ENCODE results near the gene XIRP1.

Gene XIRP1

DNA sequence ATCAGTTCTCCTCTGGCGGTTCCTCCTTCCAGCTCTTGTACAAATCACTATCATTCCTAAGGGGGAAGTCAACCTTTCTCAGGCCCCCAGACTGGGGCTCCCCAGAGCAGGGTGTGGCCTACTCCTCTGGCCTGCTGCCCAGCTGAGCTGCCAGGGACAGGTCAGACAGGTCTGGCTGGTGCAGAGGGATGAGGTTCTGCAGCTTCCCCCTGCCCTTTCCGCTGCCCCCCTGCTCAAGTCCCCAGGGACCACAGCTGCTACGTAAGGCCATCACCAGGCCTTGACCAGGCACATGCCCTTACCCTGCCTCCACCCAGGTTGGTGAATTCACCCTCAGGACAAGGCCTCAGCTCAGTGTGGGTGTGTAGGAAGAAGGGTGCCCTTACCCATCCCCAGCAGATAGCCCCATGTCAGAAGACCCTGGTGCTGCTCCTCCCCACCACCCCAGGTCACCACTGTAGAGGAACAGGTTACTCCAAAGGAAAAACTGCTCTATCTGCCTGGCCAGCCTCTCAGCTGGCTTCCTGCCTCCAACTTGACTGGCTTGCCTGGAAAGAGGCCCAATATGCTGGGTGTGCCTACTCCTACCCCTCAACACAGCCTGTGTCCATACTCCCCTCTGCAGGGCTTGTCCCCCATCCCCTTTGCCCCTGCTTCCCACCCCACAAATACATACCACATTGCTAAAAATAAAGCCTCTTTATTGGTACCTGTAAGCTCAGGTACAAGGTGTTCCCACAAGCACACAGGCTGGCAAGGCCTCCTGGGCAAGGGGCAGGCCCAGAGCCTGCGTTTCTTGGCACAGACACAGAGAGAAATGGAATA lies 51.0 kb downstream of the XIRP1 start:
- TF ChIP-seq SIN3A (IDR thresholded peaks at IDR 0.05; ENCODE audit: borderline replicate concordance, insufficient read depth, low read length) (no peak), FOXP2 (optimal IDR thresholded peaks at IDR 0.05; ENCODE audit: borderline replicate concordance, extremely low read depth, extremely low read length, insufficient read depth) (no peak), TAF1 (IDR thresholded peaks at IDR 0.05; ENCODE audit: borderline replicate concordance, insufficient read depth, low read length) (no peak), POLR2AphosphoS5 (IDR thresholded peaks at IDR 0.05; ENCODE audit: low read depth, low read length) (no peak)
- TF ChIP-seq, protein P1, sequence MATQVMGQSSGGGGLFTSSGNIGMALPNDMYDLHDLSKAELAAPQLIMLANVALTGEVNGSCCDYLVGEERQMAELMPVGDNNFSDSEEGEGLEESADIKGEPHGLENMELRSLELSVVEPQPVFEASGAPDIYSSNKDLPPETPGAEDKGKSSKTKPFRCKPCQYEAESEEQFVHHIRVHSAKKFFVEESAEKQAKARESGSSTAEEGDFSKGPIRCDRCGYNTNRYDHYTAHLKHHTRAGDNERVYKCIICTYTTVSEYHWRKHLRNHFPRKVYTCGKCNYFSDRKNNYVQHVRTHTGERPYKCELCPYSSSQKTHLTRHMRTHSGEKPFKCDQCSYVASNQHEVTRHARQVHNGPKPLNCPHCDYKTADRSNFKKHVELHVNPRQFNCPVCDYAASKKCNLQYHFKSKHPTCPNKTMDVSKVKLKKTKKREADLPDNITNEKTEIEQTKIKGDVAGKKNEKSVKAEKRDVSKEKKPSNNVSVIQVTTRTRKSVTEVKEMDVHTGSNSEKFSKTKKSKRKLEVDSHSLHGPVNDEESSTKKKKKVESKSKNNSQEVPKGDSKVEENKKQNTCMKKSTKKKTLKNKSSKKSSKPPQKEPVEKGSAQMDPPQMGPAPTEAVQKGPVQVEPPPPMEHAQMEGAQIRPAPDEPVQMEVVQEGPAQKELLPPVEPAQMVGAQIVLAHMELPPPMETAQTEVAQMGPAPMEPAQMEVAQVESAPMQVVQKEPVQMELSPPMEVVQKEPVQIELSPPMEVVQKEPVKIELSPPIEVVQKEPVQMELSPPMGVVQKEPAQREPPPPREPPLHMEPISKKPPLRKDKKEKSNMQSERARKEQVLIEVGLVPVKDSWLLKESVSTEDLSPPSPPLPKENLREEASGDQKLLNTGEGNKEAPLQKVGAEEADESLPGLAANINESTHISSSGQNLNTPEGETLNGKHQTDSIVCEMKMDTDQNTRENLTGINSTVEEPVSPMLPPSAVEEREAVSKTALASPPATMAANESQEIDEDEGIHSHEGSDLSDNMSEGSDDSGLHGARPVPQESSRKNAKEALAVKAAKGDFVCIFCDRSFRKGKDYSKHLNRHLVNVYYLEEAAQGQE (IDR thresholded peaks at IDR 0.05; ENCODE audit: insufficient read depth in 1 of 2, low read depth in 2 of 2, low read length in 2 of 2) = no peak

DNA sequence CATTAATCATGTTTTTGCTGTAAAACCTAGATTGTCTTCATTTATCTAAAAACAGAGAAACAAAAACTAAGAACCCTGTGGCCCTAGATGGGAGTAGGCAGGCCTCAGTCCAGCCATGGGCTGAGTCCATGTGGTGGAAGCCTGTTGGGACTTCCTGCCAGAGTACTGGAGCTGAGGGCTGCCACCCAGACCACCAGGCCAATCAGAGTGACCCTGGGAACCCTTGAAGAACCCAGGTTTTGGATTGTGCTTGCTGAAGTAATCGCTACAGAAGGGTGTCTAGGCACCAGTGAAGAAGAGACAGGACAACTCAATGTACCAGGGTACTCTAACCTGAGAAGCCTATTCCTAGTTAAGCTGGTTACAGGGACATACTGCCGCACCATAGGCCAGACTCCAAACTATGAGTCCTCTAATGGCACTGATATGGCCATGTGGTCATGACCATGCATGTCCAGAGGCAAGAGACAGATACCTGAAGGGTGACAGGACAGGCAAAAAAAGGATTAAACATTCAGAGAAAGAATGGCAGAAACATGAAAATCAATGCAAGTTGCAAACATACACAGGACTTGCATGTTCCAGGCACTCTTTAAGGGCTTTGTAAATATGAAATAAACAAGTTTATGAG lies 51.9 kb downstream of the XIRP1 start:
- TF ChIP-seq, protein P1 (IDR thresholded peaks at IDR 0.05; ENCODE audit: insufficient read depth in 1 of 2, low read depth in 2 of 2, low read length in 2 of 2) = no peak
- no peak for TF ChIP-seq POLR2AphosphoS5 (IDR thresholded peaks at IDR 0.05; ENCODE audit: low read depth, low read length)
- TF ChIP-seq SIN3A (IDR thresholded peaks at IDR 0.05; ENCODE audit: borderline replicate concordance, insufficient read depth, low read length) = no peak
- no peak for TF ChIP-seq TAF1 (IDR thresholded peaks at IDR 0.05; ENCODE audit: borderline replicate concordance, insufficient read depth, low read length)
- TF ChIP-seq FOXP2 (optimal IDR thresholded peaks at IDR 0.05; ENCODE audit: borderline replicate concordance, extremely low read depth, extremely low read length, insufficient read depth) = no peak

DNA sequence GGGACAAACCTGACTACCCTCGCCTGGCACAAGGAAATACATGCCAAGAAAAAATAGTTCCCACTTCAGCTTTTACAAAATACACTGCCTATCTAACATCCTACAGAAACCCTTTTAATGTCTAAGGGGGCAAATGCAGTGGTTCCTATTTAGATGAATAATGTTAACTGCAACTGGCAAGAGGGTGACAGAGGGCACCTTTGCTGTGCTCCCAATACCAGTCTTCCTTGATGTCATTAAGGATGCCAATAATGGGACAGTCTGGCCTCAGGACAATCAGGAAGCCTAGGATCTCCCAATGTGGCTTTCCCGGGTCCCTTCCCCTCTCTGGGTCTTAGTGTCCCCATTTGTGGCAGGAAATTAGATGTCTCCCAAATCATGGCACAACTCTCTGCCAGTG lies 53.0 kb downstream of the XIRP1 start:
- TF ChIP-seq SIN3A (IDR thresholded peaks at IDR 0.05; ENCODE audit: borderline replicate concordance, insufficient read depth, low read length) (no peak), TAF1 (IDR thresholded peaks at IDR 0.05; ENCODE audit: borderline replicate concordance, insufficient read depth, low read length) (no peak), FOXP2 (optimal IDR thresholded peaks at IDR 0.05; ENCODE audit: borderline replicate concordance, extremely low read depth, extremely low read length, insufficient read depth) (no peak), POLR2AphosphoS5 (IDR thresholded peaks at IDR 0.05; ENCODE audit: low read depth, low read length) (no peak)
- TF ChIP-seq, protein P1 (IDR thresholded peaks at IDR 0.05; ENCODE audit: insufficient read depth in 1 of 2, low read depth in 2 of 2, low read length in 2 of 2) = no peak

DNA sequence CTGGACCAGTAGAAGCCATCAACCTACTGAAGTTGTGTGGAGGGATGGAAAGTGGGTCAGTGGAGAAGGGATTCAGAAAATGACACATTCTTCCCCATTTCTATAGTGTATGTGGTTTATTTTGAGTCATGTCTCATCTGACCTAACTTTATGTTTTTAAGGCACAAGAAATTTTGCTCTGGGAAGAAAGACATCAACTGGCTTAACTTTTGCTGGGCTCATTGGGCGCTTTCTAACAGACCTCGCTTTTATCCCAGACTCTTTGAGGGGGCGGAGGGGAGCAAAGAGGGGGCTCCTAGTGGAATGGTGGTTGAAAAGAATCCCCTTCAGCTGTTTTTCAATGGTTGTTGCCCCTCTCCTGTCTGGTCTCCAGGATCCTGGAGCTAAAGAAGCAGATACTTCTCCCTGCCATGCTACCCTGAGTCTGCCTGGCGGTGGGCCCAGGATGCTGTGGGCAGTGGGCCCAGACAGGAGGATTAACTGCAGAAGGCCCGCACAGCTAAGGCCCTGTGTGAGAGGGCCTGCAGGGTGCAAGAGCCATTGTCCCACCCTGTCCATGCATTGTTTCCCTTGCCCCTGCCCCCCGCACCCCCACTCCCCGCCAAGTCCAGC lies 53.5 kb downstream of the XIRP1 start:
- TF ChIP-seq, protein P1 (IDR thresholded peaks at IDR 0.05; ENCODE audit: insufficient read depth in 1 of 2, low read depth in 2 of 2, low read length in 2 of 2) = no peak
- TF ChIP-seq FOXP2 (optimal IDR thresholded peaks at IDR 0.05; ENCODE audit: borderline replicate concordance, extremely low read depth, extremely low read length, insufficient read depth) = no peak
- no peak for TF ChIP-seq TAF1 (IDR thresholded peaks at IDR 0.05; ENCODE audit: borderline replicate concordance, insufficient read depth, low read length)
- no peak for TF ChIP-seq SIN3A (IDR thresholded peaks at IDR 0.05; ENCODE audit: borderline replicate concordance, insufficient read depth, low read length)
- no peak for TF ChIP-seq POLR2AphosphoS5 (IDR thresholded peaks at IDR 0.05; ENCODE audit: low read depth, low read length)

All from PFSK-1 (cell line).